Stimulated activated CD8-positive, alpha-beta memory T cell treated with anti-CD3 and anti-CD28 coated beads, Interleukin-12 subunit alpha, Interleukin-12 subunit beta, amount 100 ng/mL, for 24 hours (primary cell): Measurements from ENCODE around the gene MKI67.

Experiments used
- DNase-seq: peaks from one replicate; pipeline ENCODE4 v3.0.0-alpha.2; 2020; ENCODE audit errors: extremely low read depth

Gene MKI67

GRCh38 chr10:128052696-128053095, 73.5 kb downstream of the MKI67 start:
- no peak for DNase-seq

GRCh38 chr10:128051548-128051947, 74.7 kb downstream of the MKI67 start:
- DNase-seq = no peak

GRCh38 chr10:128050936-128051335, 75.3 kb downstream of the MKI67 start:
- no peak for DNase-seq

GRCh38 chr10:128050121-128050516, 76.1 kb downstream of the MKI67 start:
- DNase-seq = no peak

GRCh38 chr10:128049226-128050120, 76.8 kb downstream of the MKI67 start:
- DNase-seq = no peak

- no peak for DNase-seq
Observed at GRCh38 chr10:128048819-128049210, 77.4 kb downstream of the MKI67 start.

- no peak for DNase-seq
Observed at GRCh38 chr10:128047991-128048818, 78.0 kb downstream of the MKI67 start.

- peak; percentile 54 for DNase-seq
Observed at GRCh38 chr10:128047351-128047750, 78.9 kb downstream of the MKI67 start.

GRCh38 chr10:128046953-128047290, 79.3 kb downstream of the MKI67 start:
- no peak for DNase-seq
